HS-5 (cell line): Measurements from ENCODE around the gene CYP2C18.
"Not testable (repeated sequence)": the region's sequence is repeated elsewhere in the genome, so short reads cannot be mapped to it uniquely, and the experiment has no call there.

Experiments
- DNase-seq: peaks from one replicate; pipeline ENCODE4 v3.0.0-alpha.2; 2012; ENCODE audit warnings: low read depth

Gene CYP2C18

DNA sequence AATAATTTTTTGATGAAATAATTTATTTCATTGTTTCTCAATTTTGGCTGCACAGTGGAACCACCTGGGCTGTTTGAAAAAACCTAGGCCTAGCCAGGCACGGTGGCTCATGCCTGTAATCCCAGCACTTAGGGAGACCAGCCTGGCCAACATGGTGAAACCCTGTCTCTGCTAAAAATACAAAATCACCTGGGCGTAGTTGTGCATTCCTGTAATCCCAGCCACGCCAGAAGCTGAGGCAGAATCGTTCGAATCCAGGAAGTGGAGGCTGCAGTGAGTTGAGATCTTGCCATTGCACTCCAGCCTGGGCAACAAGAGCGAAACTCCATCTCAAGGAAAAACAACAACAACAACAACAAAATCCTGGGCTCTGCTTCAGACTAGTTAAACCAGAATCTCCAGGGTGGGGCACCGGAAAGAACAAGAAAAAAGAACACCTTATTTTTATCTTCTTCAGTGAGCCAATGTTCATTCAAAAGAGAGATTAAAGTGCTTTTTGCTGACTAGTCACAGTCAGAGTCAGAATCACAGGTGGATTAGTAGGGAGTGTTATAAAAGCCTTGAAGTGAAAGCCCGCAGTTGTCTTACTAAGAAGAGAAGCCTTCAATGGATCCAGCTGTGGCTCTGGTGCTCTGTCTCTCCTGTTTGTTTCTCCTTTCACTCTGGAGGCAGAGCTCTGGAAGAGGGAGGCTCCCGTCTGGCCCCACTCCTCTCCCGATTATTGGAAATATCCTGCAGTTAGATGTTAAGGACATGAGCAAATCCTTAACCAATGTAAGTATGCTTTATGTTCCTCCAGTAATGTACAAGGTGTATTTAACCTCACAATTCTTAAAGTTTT lies at the start of gene CYP2C18:
TSS of gene CYP2C18 (plus strand) at position 516 of the 841 bp plus-strand sequence. CDS start at position 607, 91 bp downstream.
- no peak for DNase-seq

DNA sequence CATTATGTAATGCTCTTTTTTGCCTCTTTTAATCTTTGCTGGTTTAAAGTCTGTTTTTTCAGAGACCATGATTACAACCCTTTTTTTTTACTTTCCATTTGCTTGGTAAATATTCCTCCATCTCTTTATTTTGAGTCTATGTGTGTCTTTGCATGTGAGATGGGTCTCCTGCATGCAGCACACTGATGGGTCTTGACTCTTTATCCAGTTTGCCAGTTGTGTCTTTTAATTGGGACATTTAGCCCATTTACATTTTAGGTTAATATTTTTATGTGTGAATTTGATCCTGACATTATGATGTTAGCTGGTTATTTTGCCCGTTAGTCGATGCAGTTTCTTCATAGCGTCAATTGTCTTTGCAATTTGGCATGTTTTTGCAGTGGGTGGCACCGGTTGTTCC lies 45.4 kb upstream of the CYP2C18 start:
- DNase-seq, result not testable (repeated sequence)

DNA sequence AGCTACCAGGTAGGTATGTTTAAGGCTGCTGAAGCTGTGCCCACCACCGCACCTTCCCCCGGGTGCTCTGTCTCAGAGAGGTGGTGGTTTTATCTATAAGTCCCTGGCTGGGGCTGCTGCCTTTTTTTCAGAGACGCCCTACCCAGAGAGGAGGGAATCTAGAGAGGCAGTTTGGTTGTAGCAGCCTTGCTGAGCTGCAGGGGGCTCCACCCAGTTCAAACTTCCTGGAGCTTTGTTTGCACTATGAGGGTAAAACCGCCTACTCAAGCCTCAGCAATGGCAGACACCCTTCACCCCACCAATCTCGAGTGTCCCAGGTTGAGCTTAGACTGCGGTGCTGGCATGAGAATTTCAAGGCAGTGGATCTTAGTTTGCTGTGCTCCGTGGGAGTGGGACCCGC lies 43.6 kb upstream of the CYP2C18 start:
- DNase-seq, result no peak

DNA sequence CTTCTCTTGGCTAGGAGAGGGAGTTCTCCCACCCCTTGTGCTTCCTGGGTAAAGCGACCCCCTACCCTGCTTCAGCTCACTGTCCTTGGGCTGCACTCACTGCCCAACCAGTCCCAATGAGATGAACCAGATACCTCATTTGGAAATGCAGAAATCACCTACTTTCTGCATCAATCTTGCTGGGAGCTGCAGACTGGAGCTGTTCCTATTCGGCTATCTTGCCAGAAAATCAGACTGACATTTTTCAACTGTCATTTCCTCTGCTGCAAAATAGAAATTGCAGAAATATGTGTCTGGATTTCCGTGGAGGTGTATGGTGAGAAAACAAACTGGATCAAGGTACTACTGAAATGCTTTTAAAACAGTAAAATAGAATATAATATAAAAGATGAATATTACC lies 43.0 kb upstream of the CYP2C18 start:
- DNase-seq, result no peak

DNA sequence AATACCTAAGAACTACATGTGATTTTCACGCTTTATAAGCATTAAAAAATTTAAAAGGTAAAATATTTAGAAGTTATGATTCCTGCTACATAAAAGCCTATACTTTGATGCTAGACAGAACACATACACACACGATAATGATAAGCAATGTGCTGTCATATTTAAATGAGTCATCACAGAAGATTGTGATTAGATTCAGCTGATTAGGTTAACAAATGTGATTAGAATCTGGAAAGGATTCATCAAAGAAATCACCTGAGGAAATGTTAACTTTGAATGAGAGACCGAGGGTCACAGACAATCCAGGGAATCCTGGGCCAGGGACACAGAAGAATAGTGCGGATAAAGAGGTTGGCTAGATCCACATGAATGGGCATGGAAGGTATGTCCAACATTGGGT lies 42.0 kb upstream of the CYP2C18 start:
- DNase-seq, result no peak

DNA sequence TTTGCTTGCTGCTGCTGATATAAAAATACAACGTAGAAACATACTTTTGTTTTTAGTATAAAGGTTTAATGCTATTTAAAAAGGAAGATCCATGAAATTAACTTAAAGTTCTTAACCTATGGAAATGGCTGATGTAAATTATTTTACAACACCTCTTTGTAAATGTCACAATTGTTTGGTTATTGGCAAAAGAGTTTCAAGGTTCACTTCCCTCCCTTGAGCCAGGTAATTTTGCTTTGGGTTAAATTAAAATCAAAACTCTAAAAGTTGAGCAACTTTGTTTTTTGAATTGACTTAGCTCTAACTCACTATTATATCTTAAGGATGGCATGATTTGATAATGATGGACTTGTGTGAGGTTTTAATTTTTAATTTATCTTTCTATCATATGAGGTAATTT lies 39.2 kb upstream of the CYP2C18 start:
- DNase-seq, result no peak

DNA sequence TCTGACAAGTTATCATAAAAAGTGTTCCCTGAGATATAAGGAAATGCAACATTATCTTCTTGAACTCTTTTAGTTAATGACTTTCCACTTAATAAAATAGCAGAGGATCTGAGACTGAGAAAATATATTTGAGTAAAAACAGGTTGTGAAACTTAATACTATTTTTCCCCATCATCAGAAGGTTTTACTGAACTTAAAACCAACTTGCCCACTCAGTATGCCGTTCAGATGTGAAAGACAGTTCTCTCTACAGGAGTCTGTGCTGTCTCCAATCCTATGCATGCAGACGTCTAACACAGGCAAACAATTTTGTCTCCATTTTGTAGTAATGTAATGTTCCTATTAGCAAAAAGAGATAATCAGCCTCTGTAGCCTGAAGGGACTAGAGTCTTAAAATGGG lies 38.2 kb upstream of the CYP2C18 start:
- no peak for DNase-seq

DNA sequence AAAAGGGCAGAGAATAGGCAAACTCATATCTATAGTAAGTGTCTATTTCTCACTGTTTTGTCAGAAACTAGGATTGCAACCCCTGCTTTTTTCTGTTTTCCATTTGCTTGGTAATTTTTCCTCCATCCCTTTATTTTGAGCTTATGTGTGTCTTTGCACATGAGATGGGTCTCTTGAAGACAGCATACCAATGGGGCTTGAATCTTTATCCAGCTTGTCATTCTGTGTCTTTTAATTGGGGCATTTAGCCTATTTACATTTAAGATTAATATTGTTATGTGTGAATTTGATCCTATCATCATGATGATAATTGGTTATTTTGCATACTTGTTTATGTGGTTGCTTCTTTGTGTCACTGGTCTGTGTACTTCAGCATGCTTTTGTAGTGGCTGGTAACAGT lies 28.3 kb upstream of the CYP2C18 start:
- not testable (repeated sequence) for DNase-seq

DNA sequence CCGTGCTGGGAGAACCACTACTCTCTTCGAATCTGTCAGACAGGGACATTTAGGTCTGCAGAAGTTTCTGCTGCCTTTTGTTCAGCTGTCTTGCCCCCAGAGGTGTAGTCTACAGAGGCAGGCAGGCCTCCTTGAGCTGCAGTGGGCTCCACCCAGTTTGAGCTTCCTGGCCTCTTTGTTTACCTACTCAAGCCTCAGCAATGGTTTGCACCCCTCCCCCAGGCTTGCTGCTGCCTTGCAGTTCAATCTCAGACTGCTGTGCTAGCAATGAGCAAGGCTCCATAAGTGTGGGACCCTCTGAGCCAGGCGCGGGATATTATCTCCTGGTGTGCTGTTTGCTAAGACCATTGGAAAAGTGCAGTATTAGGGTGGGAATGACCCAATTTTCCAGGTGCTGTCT lies 20.5 kb upstream of the CYP2C18 start:
- not testable (repeated sequence) for DNase-seq

DNA sequence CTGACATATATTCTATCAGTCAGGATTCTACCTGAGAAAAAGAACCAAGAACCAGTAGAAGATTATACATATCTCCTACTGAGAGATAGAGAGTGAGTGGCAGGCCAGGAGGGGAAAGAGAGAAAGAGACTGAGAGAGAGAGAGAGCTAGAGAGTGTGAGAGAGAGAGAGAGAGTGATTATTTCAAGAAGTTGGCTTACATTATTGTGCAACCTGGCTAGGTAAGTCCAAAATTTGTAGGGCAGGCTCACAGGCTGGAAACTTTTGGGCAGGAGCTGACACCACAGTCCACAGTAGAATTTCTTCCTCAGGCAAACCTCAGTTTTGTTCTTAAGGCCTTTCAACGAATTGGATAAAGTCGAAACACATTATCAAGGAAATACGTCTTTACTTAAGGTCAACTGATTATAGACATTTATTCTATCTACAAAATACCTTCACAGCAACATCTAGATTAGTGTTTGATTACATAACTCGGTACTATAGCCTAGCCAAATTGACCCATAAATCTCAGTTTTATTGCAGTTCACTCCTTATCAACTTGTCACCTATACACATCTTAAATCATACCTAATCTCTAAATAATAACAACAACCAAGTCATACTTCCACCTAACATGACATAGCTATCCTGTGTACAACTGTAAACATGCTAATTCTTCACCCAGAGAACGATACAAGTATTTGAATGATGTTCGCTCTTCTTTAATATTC lies 17.0 kb upstream of the CYP2C18 start:
- DNase-seq, result no peak

DNA sequence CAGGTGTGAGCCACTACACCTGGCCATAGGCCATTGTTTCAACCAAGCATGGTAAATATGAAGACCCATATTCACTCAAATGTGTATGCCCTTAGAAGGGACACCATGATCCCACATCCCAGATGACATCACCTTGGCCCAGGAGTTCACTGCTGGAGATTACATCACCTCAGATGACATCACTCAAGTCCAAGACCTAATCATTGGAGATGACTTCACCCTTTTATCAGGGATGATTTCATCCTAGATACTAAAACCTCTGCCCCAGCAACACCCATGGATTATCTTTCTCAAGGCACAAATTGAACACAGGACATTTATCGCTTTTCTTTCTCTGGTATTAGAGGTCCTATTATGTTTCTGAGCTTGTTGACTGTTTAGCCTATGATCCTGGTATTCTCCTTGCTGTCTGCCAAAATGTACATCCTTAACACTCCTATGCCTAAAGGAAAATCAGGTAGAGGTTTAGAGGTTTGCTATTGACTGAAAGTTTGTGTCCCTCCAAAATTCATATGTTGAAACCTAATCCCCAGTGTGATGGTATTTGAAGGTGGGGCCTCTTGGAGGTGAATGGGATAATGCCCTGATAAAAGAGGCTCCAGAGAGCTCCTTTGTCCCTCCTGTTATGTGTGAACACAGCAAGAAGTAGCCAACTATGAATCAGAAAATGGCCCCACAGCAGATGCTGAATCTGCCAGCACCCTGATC lies 9.8 kb upstream of the CYP2C18 start:
- no peak for DNase-seq

DNA sequence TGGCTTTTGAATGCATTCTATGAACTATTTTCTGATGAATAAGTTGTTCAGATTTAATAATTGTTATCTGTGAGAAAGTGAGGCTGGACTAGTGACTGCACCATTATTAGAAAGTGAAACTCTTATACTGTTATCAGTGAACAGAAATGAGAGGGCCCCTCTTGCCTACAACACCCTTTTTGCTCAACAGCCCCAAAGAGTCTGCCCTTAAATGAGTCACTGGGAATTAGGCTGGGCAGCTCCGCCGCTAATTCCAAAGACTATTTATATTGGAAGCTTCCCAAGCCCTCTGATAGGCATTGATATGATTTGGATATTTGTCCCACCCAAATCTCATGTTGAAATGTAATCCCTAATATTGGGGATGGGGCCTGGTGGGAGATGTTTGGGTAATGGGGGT lies 7.0 kb upstream of the CYP2C18 start:
- DNase-seq, result no peak

DNA sequence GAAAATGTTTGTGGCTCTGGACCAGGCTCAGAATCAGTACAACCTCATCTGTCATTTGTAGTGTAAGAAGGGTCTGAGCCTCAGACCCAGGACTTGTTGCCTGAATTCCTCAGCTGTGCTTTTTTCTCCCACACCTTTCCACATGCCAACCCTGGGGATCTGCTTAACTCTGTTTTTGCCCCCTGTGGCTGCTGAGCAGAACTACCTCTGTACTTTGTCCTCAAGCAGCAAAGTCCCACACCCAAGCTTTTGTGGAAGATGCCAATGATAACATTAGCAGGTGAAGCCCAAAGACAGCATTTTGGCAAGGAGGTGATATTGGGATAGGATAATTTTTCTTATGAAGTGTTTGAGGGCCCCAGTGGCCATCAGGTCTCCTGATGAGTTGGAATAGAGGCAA lies 5.8 kb upstream of the CYP2C18 start:
- no peak for DNase-seq

DNA sequence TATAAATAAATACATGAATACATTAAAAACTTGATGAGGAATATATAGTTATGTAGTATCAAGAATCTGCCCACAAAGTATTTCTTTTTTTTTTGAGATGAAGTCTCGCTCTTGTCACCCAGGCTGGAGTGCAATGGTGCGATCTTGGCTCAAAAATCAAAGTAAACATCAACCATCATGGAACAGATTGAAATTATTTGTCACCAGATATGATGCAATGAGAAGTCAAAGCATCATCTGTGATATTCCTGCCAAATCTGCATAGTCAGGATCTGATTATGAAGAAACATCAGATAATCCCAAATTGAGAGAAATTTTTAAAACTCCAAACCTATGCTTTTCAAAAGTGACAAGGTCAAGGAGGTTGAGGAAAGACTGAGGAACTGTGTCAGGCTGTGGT lies 5.1 kb upstream of the CYP2C18 start:
- DNase-seq, result no peak

DNA sequence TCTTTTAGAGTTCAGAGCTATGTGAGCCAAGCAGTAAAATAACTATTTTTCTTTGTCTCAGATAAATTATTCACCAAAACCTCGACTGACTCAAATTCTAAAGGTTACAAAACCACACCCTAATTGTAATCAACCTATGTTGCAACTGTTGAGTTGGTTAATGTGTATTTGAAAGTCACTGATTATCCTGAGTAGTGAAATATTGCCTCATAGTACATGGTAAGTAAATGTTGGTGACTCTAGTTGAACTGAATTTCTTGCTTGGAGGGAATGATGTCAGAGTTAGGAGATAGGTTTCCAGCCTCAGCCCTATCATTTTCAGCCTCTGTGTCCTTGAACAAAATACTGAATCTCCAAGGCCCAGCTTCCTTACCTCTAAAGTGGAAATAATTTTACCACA lies 3.0 kb upstream of the CYP2C18 start:
- no peak for DNase-seq

DNA sequence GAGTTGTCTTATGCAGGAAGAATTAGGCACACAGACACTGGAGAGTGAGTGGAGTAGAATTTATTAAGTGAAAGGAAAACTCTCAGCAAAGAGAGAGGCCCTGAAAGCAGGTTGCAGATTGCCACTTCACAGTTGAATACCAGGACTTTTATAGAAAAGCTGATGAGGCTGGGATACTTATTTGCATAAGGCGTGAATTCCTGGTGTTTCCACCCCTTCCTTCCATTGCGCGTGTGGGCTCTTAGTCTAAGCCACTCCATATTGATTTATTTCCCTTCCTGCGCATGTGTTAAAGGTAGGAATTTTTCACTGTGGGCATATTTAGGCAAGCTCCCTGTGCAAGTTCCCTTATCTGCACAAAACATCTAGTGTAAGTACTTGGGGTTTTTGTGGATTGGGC lies 893 bp upstream of the CYP2C18 start:
- DNase-seq, result not testable (repeated sequence)

DNA sequence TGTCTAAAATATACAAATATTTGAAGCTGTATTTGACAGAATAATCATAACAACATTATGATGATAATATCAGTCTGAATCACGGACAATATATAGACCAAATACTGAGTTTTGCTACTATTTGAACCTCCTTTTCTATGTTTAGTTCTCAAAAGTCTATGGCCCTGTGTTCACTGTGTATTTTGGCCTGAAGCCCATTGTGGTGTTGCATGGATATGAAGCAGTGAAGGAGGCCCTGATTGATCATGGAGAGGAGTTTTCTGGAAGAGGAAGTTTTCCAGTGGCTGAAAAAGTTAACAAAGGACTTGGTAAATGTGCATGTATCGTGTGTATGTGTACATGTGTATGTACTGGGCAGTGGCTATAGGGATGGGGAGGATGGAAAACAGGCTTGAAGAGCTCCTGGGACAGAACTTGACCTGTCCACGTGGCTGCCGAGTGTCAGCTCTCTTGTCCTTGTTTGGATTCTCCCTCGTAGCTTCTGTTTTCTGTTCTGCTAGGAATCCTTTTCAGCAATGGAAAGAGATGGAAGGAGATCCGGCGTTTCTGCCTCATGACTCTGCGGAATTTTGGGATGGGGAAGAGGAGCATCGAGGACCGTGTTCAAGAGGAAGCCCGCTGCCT lies 4.2 kb downstream of the CYP2C18 start:
- no peak for DNase-seq

DNA sequence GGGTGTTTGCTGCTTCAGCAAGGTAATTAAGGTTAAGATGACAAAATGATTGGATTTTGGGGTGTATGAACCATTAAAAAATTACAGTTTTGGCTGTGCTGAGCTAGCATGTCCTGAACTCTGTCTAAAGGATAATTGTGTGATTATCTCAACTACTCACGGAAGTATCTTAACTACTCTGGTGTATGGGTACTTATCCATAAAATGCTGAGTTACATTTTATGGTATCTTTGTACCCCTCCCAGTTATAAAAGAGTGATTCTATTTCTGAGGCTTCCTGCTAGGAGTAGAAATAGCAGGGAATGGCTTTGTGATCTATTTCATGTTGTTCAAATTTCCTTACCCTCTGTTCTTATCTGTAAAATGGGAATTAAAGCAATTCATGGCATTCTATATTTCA lies 22.6 kb downstream of the CYP2C18 start:
- no peak for DNase-seq

DNA sequence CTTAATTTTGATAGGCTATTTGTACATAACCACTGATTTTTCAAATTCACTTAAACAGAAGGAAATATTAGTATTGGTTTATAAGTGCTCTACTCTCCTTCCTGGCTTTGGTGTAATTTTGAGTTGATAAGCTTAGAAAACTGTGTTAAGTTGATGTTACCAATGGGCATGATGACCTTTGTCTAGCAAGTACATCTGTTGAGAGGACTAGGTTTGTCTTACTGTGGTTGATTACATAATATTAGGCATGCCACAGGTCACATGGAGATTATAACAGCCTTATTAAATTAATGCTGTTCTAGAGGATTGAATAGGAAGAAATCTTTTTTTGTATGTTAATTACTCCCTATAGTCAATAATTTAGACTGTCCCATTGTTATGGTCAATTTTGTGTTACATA lies 27.0 kb downstream of the CYP2C18 start:
- no peak for DNase-seq

DNA sequence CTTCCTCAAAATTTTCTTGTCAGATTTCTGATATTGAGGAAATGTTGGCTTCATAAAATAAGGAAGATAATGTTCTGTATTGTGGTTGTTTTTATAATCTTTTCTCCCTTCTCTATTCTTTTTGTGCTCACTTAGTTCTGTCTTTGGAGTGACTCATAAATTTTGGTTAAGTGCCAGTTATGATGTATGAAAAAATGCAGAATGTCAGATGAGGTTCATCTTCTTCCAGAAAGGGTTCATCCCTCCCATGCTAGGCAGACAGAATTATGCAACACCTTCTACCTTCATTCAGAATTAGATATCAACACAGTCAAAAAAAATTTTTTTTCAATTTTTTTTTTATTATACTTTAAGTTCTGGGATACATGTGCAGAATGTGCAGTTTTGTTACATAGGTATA lies 42.3 kb downstream of the CYP2C18 start:
- peak; percentile 5 for DNase-seq

DNA sequence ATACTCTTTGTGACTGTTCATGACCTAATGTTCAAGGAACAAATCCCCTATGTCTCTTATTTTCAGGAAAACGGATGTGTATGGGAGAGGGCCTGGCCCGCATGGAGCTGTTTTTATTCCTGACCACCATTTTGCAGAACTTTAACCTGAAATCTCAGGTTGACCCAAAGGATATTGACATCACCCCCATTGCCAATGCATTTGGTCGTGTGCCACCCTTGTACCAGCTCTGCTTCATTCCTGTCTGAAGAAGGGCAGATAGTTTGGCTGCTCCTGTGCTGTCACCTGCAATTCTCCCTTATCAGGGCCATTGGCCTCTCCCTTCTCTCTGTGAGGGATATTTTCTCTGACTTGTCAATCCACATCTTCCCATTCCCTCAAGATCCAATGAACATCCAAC lies 51.7 kb downstream of the CYP2C18 start:
- no peak for DNase-seq

DNA sequence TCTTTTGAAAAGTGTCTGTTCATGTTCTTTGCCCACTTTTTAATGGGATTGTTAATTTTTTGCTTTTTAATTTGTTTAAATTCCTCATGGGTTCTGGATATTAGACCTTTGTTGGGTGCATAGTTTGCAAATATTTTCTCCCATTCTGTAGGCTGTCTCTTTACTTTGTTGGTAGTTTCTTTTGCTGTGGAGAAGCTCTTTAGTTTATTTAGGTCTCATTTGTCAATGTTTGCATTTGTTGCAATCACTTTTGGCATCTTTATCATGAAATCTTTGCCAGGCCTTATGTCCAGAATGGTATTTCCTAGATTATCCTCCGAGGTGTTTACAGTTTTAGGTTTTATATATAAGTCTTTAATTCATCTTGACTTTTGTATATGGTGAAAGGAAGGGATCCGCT lies 55.1 kb downstream of the CYP2C18 start:
- DNase-seq, result no peak

DNA sequence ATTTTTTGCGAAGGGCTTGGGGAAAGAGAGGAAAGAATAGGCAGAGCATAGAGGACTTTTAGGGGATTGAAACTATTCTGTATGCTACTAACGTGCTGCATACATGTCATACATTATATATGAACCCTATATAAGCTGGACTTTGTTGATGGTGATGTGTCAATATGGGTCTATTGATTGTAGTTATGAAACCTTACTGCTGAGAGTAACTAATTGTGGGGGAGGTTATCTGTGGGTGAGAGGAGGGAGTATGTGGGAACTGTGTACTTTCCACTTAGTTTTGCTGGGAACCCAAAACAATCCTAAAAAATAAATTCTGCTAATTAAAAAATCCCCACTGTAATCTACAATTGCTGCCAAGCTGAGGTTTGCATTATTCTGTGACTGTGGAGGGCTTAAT lies 63.6 kb downstream of the CYP2C18 start:
- no peak for DNase-seq
